ENCODE measurements around the gene PRR29. TPM values are rescaled to one million over a fixed set of nuclear protein-coding genes. Genes with fewer than 3 reads are reported as not detected.
A peak's percentile ranks its signal among the peaks of the same experiment; 100 is the strongest.

PRR29 gene
- polyA plus RNA-seq, 2 donors, result 0.07 to 0.22 TPM

DNA sequence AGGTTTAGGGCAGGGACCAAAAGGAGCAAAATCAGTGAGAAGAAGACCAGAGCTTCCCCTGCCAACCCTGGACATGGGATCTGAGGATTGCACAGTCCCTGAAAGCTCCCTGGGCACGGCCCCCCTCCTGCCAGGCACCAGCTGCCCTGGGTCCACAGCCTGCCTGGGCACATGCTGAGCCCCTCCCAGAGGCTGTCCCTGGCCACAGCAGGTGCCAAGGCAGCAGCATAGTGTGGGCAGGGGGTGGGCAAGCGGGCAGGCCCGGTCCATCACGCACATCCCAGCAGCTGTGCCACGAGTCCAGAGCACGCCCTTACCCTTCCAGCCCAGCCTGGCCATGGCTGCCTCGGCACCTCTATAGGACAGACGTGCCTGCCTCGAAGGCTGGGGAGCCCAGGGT, 38.1 kb upstream of the PRR29 start:
- H3K36me3 ChIP-seq (ENCODE audit: control insufficient read depth in 2 of 2, insufficient read depth in 2 of 2, low read length in 1 of 2), result no peaks in the 10 kb centered on the region
- no peaks in the 10 kb centered on the region for H3K27me3 ChIP-seq (ENCODE audit: control insufficient read depth in 1 of 2, insufficient read depth in 2 of 2, low read length in 2 of 2)
- no peak overlapping the region for H3K4me3 ChIP-seq (ENCODE audit: low read depth in 1 of 2, low read length in 2 of 2)
- H3K27ac ChIP-seq (ENCODE audit: low read depth in 2 of 2, low read length in 1 of 2), result no peak overlapping the region
- 67 to 80% methylated on average over 9 of the region's 9 CpGs for WGBS, 2 donors
- H3K4me1 ChIP-seq (ENCODE audit: control insufficient read depth in 2 of 2, insufficient read depth in 2 of 2, low read length in 1 of 2), result peaks cover 3 to 6% of the 10 kb centered on the region in 2 donors
- H3K9me3 ChIP-seq (ENCODE audit: control insufficient read depth in 2 of 2, insufficient read depth in 1 of 2, low read depth in 1 of 2, low read length in 1 of 2), result no peaks in the 10 kb centered on the region

DNA sequence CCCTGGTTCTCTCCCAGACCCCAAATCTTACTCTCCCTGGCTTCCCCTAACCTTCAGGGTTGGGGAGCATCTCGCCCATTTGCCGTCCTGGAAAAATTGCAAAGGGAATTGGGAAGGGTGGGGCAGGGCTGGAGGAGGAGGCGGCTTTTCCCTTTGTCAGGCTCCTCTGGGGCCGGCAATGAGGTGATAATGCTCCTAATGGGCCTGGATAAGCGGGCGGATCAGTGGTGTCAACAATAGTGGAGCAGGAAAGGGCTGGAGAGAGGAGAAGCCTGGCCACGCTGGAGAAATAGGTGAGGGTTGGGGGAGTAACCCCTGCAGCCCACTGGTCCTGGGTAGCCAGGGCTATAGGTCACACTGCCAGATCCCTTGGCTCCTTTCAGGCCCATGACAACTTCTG, 37.7 kb upstream of the PRR29 start:
- 64 to 69% methylated on average over 7 of the region's 7 CpGs for WGBS, 2 donors
- H3K27me3 ChIP-seq (ENCODE audit: control insufficient read depth in 1 of 2, insufficient read depth in 2 of 2, low read length in 2 of 2), result no peaks in the 10 kb centered on the region
- no peak overlapping the region for H3K27ac ChIP-seq (ENCODE audit: low read depth in 2 of 2, low read length in 1 of 2)
- no peaks in the 10 kb centered on the region for H3K9me3 ChIP-seq (ENCODE audit: control insufficient read depth in 2 of 2, insufficient read depth in 1 of 2, low read depth in 1 of 2, low read length in 1 of 2)
- no peaks in the 10 kb centered on the region for H3K36me3 ChIP-seq (ENCODE audit: control insufficient read depth in 2 of 2, insufficient read depth in 2 of 2, low read length in 1 of 2)
- peaks cover 3 to 6% of the 10 kb centered on the region in 2 donors for H3K4me1 ChIP-seq (ENCODE audit: control insufficient read depth in 2 of 2, insufficient read depth in 2 of 2, low read length in 1 of 2)
- H3K4me3 ChIP-seq (ENCODE audit: low read depth in 1 of 2, low read length in 2 of 2), result no peak overlapping the region

GRCh38 chr17:63961355-63962212, 36.6 kb upstream of the PRR29 start:
- WGBS, 2 donors, result 21 to 23% methylated on average over 37 of the region's 37 CpGs
- Histone ChIP-seq H3K4me1 (ENCODE audit: control insufficient read depth in 2 of 2, insufficient read depth in 2 of 2, low read length in 1 of 2) (peaks cover 3 to 6% of the 10 kb centered on the region in 2 donors), H3K9me3 (ENCODE audit: control insufficient read depth in 2 of 2, insufficient read depth in 1 of 2, low read depth in 1 of 2, low read length in 1 of 2) (no peaks in the 10 kb centered on the region), H3K27ac (ENCODE audit: low read depth in 2 of 2, low read length in 1 of 2) (no peak overlapping the region), H3K27me3 (ENCODE audit: control insufficient read depth in 1 of 2, insufficient read depth in 2 of 2, low read length in 2 of 2) (no peaks in the 10 kb centered on the region), H3K36me3 (ENCODE audit: control insufficient read depth in 2 of 2, insufficient read depth in 2 of 2, low read length in 1 of 2) (no peaks in the 10 kb centered on the region), H3K4me3 (ENCODE audit: low read depth in 1 of 2, low read length in 2 of 2) (no peak overlapping the region)

GRCh38 chr17:63962298-63962744, 35.8 kb upstream of the PRR29 start:
- Histone ChIP-seq H3K4me3 (ENCODE audit: low read depth in 1 of 2, low read length in 2 of 2) (no peak overlapping the region), H3K4me1 (ENCODE audit: control insufficient read depth in 2 of 2, insufficient read depth in 2 of 2, low read length in 1 of 2) (peaks cover 3 to 6% of the 10 kb centered on the region in 2 donors), H3K36me3 (ENCODE audit: control insufficient read depth in 2 of 2, insufficient read depth in 2 of 2, low read length in 1 of 2) (no peaks in the 10 kb centered on the region), H3K27me3 (ENCODE audit: control insufficient read depth in 1 of 2, insufficient read depth in 2 of 2, low read length in 2 of 2) (no peaks in the 10 kb centered on the region), H3K9me3 (ENCODE audit: control insufficient read depth in 2 of 2, insufficient read depth in 1 of 2, low read depth in 1 of 2, low read length in 1 of 2) (no peaks in the 10 kb centered on the region), H3K27ac (ENCODE audit: low read depth in 2 of 2, low read length in 1 of 2) (no peak overlapping the region)
- WGBS, 2 donors, result 53 to 62% methylated on average over 10 of the region's 10 CpGs

DNA sequence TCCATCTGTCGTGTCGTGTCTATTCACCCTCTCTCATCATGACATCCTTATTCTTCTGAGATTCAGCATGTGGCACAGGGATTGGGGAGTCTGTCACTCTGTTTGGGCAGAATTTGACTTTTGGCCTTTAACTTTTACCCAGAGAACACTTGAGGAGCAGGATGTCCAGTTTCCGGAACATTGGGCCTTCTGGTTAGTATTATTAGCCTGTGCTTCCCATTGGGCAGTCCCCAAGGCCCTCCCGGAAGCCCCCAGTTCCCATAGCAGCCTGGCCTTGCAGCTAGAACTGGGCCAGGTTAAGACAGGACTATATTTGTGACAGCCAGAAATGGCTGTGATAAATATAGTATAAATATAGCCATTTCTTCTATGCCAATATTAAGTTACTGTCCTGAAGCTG, 35.0 kb upstream of the PRR29 start:
- no peaks in the 10 kb centered on the region for H3K9me3 ChIP-seq (ENCODE audit: control insufficient read depth in 2 of 2, insufficient read depth in 1 of 2, low read depth in 1 of 2, low read length in 1 of 2)
- no peaks in the 10 kb centered on the region for H3K27me3 ChIP-seq (ENCODE audit: control insufficient read depth in 1 of 2, insufficient read depth in 2 of 2, low read length in 2 of 2)
- 84 to 85% methylated on average over 4 of the region's 4 CpGs for WGBS, 2 donors
- peaks cover 3 to 6% of the 10 kb centered on the region in 2 donors for H3K4me1 ChIP-seq (ENCODE audit: control insufficient read depth in 2 of 2, insufficient read depth in 2 of 2, low read length in 1 of 2)
- no peak overlapping the region for H3K4me3 ChIP-seq (ENCODE audit: low read depth in 1 of 2, low read length in 2 of 2)
- H3K36me3 ChIP-seq (ENCODE audit: control insufficient read depth in 2 of 2, insufficient read depth in 2 of 2, low read length in 1 of 2), result no peaks in the 10 kb centered on the region
- peak overlapping the region in 1 of 2 donors; percentile 48 for H3K27ac ChIP-seq (ENCODE audit: low read depth in 2 of 2, low read length in 1 of 2)

DNA sequence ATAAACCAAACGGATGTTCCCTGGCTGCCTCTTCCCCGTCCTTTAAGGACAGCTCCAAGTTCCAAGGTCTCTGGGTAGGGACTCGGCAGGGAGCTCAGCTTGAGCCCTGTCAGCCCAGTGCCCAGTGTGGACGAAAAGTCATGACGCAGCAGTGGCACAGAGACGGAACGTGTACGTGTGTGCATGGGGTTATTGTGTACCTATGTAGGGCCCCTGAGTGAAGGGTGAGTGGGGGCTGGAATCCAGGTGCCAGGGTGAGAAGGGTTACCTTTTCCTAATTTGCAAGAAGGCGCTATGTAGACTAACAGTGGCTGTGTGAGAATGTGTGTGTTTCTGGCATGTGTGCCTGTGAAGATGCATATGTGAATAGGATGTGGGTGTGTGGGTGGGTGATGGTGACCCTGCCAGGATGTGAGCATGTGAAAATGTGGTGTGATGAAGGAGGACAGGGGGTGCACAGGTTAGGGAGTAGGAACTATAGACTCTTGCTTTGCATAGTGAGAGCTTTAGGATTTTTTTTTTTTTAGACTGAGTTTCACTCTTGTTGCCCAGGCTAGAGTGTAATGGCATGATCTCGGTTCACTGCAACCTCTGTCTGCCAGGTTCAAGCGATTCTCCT, 31.4 kb upstream of the PRR29 start:
- Histone ChIP-seq H3K4me3 (ENCODE audit: low read depth in 1 of 2, low read length in 2 of 2) (no peak overlapping the region), H3K4me1 (ENCODE audit: control insufficient read depth in 2 of 2, insufficient read depth in 2 of 2, low read length in 1 of 2) (peaks cover 0 to 3% of the 10 kb centered on the region in 2 donors), H3K27ac (ENCODE audit: low read depth in 2 of 2, low read length in 1 of 2) (no peak overlapping the region), H3K36me3 (ENCODE audit: control insufficient read depth in 2 of 2, insufficient read depth in 2 of 2, low read length in 1 of 2) (no peaks in the 10 kb centered on the region), H3K27me3 (ENCODE audit: control insufficient read depth in 1 of 2, insufficient read depth in 2 of 2, low read length in 2 of 2) (no peaks in the 10 kb centered on the region), H3K9me3 (ENCODE audit: control insufficient read depth in 2 of 2, insufficient read depth in 1 of 2, low read depth in 1 of 2, low read length in 1 of 2) (no peaks in the 10 kb centered on the region)
- 73 to 80% methylated on average over 11 of the region's 11 CpGs for WGBS, 2 donors

- Histone ChIP-seq H3K9me3 (ENCODE audit: control insufficient read depth in 2 of 2, insufficient read depth in 1 of 2, low read depth in 1 of 2, low read length in 1 of 2) (no peaks in the 10 kb centered on the region), H3K4me1 (ENCODE audit: control insufficient read depth in 2 of 2, insufficient read depth in 2 of 2, low read length in 1 of 2) (no peaks in the 10 kb centered on the region), H3K27me3 (ENCODE audit: control insufficient read depth in 1 of 2, insufficient read depth in 2 of 2, low read length in 2 of 2) (no peaks in the 10 kb centered on the region), H3K4me3 (ENCODE audit: low read depth in 1 of 2, low read length in 2 of 2) (no peak overlapping the region), H3K36me3 (ENCODE audit: control insufficient read depth in 2 of 2, insufficient read depth in 2 of 2, low read length in 1 of 2) (no peaks in the 10 kb centered on the region), H3K27ac (ENCODE audit: low read depth in 2 of 2, low read length in 1 of 2) (no peak overlapping the region)
- 84 to 89% methylated on average over 19 of the region's 19 CpGs for WGBS, 2 donors
Measured at GRCh38 chr17:63967953-63968352, 30.2 kb upstream of the PRR29 start.

- H3K27ac ChIP-seq (ENCODE audit: low read depth in 2 of 2, low read length in 1 of 2), result no peak overlapping the region
- 64 to 75% methylated on average over 10 of the region's 10 CpGs for whole genome bisulfite sequencing, 2 donors
- H3K4me1 ChIP-seq (ENCODE audit: control insufficient read depth in 2 of 2, insufficient read depth in 2 of 2, low read length in 1 of 2), result peaks cover 0 to 5% of the 10 kb centered on the region in 2 donors
- H3K9me3 ChIP-seq (ENCODE audit: control insufficient read depth in 2 of 2, insufficient read depth in 1 of 2, low read depth in 1 of 2, low read length in 1 of 2), result no peaks in the 10 kb centered on the region
- no peaks in the 10 kb centered on the region for H3K27me3 ChIP-seq (ENCODE audit: control insufficient read depth in 1 of 2, insufficient read depth in 2 of 2, low read length in 2 of 2)
- H3K4me3 ChIP-seq (ENCODE audit: low read depth in 1 of 2, low read length in 2 of 2), result no peak overlapping the region
- H3K36me3 ChIP-seq (ENCODE audit: control insufficient read depth in 2 of 2, insufficient read depth in 2 of 2, low read length in 1 of 2), result no peaks in the 10 kb centered on the region
Measured at GRCh38 chr17:63969278-63969677, 28.9 kb upstream of the PRR29 start.

DNA sequence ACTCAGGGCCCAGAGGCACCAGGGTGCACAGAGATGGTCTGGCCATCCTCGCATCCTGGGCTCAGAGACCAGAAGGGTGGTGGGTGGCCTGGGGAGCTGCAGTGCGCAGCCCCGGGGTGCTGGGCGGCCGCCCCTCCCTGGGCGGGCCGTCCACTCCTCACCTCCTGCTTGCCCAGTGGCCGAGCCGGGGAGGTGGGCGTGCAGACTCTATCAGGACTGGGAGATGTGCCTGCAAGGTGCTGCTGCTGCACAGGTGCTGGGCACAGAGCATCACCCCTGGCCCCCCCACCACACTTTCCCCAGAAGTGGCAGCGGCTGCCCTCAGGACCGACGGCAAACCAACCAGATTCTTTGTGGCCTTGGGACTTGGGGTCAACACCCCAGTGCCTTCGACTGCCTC, 25.4 kb upstream of the PRR29 start, which contains the start of gene SCN4A:
Gene SCN4A (minus strand): TSS at position 123 of the 400 bp plus-strand sequence. CDS start 77 bp downstream, at position 46.
- H3K4me3 ChIP-seq (ENCODE audit: low read depth in 1 of 2, low read length in 2 of 2), result no peak within 1 kb of the TSS
- no peak within 1 kb of the TSS for H3K27ac ChIP-seq (ENCODE audit: low read depth in 2 of 2, low read length in 1 of 2)
- 96% methylated on average over 13 to 14 of the region's 14 CpGs for WGBS, 2 donors
- peaks cover 0 to 8% of the 10 kb centered on the region in 2 donors for H3K4me1 ChIP-seq (ENCODE audit: control insufficient read depth in 2 of 2, insufficient read depth in 2 of 2, low read length in 1 of 2)
- no peaks in the 10 kb centered on the region for H3K36me3 ChIP-seq (ENCODE audit: control insufficient read depth in 2 of 2, insufficient read depth in 2 of 2, low read length in 1 of 2)
- H3K27me3 ChIP-seq (ENCODE audit: control insufficient read depth in 1 of 2, insufficient read depth in 2 of 2, low read length in 2 of 2), result no peaks in the 10 kb centered on the region
- no peaks in the 10 kb centered on the region for H3K9me3 ChIP-seq (ENCODE audit: control insufficient read depth in 2 of 2, insufficient read depth in 1 of 2, low read depth in 1 of 2, low read length in 1 of 2)

All from esophagus (tissue), 2 donors.